Activated CD8-positive, alpha-beta memory T cell treated with anti-CD3 and anti-CD28 coated beads, Interleukin-2, amount 50 U/mL, for 1 hour (primary cell): Measurements from ENCODE around the gene ATP13A1.
A peak's percentile ranks its signal among the peaks of the same experiment; 100 is the strongest.
"Not testable (repeated sequence)": the region's sequence is repeated elsewhere in the genome, so short reads cannot be mapped to it uniquely, and the experiment has no call there.

Experiments used
- DNase-seq: peaks from one replicate; pipeline ENCODE4 v3.0.0-alpha.2; 2020; ENCODE audit errors: extremely low read depth

Gene ATP13A1

DNA sequence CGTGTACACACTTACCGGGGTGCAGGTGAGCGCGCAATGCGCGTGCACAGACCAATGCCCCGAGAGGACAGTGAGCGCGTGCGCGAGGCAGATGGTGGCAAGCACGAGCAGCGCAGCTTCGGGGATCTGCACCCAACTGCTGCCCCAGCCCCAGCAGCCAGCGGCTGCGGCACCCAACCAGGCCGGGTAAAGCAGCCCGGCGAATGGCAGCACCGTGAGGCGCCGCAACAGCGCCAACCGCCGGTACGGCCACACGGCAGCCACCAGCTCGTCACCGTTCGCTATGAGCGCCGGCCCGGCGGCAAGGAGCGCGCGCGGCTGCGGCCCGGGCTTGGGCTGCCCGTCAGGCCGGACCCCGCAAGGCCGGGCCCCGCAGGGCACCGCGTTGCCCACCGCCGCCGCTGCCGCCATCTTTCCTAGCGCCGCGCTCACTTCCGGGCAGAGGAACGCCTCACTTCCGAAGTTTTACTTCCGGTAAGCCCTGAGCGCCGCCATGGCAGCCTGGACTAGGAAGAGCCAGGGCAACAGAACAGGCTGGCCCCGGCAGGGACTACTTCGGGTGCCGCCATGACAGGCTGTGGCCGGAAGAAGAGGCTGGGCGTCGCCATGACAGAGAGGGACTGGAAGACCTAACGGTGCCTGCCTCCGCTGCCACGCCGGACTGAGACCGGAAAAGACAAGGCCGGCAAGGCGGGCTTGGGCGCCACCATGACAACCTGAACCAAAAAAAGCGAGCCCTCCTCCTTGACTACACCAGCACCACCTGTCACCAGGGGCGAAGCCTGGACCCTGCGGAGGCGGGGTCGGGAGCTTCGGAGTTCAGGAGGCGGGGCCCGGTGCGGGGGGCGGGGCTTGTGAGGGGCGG is at the start of gene ATP13A1:
TSS of gene ATP13A1 (minus strand) at position 421 of the 865 bp plus-strand sequence. CDS start at position 411, 10 bp downstream.
- DNase-seq = peak; percentile 88

DNA sequence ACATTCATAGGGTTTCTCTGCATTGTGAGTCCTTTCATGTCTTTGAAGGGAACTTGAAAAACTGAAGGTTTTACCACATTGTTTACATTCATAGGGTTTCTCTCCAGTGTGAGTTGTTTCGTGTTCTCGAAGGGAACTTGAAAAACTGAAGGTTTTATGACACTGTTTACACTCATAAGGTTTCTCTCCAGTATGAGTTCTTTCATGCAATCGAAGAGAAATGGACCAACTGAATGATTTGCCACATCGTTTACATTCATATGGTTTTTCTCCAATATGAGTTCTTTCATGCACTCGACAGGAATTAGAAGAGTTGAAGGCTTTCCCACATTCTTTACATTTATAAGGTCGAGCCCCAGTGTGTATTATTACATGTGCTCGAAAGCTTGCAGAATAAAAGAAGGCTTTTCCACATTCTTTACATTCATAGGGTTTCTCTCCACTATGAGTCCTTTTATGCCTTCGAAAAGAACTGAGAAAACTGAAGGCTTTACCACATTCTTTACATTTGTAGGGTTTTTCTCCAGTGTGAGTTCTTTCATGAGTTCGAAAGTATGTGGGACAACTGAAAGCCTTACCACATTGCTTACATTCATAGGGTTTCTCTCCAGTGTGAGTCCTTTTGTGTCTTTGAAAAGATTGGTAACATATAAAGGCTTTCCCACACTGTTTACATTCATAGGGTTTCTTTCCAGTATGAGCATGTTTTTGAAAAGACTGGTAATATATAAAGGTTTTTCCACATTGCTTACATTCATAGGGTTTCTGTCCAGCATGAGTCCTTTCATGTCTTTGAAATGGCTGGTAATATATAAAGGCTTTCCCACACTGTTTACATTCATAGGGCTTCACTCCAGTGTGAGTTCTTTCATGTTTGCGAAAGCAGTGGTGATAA is 48.7 kb upstream of the ATP13A1 start:
- DNase-seq = no peak

DNA sequence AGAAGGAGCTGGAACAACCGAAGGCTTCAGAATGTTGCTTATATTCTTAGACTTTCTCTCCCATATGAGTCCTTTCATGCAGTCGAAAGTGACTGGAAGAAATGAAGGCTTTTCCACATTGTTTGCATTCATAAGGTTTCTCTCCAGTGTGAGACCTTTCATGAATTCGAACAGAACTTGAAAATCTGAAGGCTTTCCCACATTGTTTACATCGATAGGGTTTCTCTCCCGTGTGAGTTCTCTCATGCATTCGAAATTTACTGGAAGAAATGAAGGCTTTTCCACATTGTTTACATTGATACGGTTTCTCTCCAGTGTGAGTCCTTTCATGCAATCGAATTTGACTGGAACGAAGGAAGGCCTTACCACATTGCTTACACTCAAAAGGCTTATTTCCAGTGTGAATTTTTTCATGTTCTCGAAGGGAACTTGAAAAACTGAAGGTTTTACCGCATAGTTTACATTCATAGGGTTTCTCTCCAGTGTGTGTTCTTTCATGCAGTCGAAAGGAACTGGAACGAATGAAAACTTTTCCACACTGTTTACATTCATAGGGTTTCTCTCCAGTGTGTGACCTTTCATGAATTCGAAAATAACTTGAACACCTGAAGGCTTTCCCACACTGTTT is 47.9 kb upstream of the ATP13A1 start:
- no peak for DNase-seq

DNA sequence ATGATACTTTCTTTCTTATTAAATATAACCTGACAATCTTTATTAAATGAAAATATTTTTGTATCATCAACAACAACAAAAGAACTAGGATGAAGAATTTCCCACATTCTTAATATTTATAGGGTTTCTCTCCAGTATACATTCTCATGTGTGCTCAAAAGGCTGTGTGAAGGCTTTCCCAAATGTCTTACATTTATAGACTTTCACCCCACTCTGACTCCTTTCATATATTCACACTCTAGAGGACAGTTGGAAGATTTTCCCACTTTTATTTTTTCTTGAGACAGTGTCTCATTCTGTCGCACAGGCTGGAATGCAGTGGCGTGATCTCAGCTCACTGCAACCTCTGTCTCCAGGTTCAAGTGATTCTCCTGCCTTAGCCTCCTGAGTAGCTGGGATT is 47.0 kb upstream of the ATP13A1 start:
- DNase-seq = no peak

DNA sequence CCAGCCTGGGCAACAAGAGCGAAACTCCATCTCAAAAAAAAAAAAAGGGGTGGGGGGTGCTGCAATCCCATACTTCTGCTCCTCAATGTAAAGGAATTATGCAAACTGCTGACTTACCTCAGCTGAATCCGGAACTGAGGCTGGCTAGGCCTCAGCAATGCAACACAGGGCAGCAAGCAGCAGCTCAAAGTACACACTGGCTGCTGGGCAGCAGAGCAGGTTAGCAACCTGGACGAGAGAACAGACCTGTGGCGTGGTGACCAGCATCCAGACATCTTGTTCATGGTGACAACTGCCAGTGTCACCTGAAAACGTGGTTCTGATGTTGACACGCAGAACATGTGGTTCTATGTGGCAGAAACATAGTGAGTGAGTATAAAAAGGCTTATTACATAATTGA is 41.4 kb upstream of the ATP13A1 start:
- no peak for DNase-seq

DNA sequence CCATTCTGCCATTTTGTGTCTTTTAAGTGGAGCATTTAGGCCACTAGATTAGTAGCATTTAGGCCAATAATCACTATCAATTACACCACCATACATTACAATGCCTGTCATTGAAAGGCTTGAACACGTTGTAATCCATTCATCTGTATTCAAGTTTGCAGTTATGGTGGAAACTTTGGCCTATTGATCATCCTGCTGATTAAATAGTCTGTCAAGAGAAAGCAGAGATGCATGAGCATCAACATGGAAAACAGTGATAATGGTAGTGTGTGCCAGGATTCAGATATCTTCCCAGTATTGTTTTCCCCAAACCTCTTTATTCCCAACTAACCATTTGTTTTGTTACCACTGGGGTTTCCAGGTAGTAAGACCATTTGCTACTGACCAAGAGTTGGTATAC is 37.0 kb upstream of the ATP13A1 start:
- not testable (repeated sequence) for DNase-seq

DNA sequence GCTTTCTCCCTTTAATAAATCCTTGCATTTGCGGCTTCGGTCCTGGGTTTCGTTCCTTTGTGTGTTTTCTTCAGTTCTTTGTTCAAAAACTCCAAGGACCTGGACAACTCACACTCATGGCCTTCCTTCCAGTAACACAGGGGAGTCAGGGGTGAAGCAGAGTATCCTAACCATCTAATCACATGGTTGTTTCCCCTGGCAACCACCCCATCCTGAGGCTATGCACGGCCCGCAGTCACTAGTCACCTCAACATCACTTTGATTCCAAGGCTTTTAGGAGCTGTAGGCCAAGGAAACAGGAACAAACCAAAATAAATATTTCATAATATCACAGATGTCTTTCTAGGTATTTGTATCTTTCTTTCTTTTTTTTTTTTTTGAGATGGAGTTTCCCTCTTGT is 34.1 kb upstream of the ATP13A1 start:
- no peak for DNase-seq

DNA sequence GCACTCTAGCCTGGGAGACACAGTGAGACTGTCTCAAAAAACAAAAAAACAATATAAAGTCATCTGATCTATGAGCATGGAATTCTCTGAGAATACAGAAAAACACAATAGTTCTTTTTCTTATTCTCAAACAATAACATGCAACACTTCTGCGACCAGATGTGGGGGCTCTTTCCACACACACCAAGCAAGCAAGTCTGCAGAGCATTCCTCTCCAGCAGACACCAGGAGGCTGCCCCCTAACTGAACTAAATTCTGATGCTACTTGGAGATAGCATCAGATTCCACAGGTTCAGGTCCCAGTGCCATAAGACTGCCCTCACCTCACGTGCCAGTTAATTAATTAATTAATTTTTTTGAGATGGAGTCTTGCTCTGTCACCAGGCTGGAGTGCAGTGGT is 32.9 kb upstream of the ATP13A1 start:
- no peak for DNase-seq

DNA sequence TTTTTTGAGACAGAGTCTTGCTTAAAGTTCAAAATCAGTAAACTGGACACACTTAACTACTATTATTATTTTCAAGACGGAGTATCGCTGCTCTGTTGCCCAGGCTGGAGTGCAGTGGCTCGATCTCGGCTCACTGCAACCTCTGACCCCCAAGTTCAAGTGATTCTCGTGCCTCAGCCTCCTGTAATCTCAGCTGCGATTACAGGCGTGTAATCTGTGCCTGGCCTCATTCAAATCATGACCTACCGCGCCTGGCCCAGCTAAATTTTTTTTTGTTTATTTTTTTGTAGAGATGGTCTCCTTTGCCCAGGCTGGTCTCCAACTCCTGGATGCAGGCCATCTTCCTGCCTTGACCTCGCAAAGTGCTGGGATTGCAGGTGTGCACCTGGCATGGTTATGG is 28.2 kb upstream of the ATP13A1 start:
- no peak for DNase-seq

DNA sequence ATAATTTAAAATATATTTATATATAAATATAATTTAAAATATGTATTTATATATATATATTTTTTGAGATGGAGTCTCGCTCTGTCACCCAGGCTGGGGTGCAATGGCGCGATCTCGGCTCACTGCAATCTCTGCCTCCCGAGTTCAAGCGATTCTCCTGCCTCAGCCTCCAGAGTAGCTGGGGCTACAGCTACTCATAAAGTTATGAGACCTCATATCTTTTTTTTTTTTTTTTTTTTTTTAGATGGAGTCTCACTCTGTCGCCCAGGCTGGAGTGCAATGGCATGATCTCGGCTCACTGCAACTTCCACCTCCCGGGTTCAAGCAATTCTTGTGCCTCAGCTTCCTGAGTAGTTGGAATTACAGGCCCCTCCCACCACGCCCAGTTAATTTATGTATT is 25.5 kb upstream of the ATP13A1 start:
- DNase-seq = not testable (repeated sequence)

DNA sequence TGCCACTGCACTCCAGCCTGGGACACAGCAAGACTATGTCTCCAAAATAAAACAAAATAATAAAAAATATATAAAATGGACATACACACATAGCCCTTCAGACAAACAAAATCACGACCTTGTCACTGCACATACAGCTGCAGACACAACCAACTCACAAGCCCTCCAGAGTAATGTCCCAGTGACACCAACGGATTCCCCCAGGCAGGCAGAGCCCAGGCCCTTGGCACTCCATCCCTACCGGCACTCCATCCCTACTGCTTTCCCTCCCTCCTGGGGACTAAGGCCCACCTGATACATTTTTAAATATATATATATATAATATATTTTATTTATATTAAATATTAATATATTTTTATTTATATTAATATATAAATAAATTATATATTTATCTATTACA is 23.6 kb upstream of the ATP13A1 start:
- DNase-seq = no peak

DNA sequence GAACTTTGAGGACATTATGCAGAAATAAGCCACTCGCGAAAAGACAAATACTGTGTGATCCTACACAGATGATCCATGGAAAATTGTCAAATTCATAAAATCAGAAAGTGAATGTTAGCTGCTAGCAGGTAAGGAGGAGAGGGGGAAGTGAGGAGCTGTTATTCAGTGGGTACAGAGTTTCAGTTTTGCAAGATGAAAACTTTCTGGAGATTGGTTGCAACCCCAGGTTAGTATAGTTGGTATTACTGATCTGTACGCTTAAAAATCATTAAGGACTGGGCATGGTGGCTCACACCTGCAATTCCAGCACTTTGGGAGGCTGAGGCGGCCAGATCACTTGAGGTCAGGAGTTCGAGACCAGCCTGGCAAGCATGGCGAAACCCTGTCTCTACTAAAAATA is 23.1 kb upstream of the ATP13A1 start:
- no peak for DNase-seq

DNA sequence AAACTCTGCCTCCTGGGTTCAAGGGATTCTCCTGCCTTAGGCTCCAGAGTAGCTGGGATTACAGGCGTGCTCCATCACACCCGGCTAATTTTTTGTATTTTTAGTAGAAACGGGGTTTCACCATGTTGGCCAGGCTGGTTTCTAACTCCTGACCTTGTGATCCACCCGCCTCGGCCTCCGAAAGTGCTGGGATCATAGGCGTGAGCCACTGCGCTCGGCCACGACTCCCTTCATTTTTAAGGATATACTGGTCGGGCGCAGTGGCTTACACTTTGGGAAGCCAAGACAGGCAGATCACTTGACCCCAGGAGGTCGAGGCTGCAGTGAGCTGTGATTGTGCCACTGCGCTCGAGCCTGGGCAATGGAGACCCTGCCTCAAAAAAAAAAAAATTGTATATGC is 22.6 kb upstream of the ATP13A1 start:
- not testable (repeated sequence) for DNase-seq

DNA sequence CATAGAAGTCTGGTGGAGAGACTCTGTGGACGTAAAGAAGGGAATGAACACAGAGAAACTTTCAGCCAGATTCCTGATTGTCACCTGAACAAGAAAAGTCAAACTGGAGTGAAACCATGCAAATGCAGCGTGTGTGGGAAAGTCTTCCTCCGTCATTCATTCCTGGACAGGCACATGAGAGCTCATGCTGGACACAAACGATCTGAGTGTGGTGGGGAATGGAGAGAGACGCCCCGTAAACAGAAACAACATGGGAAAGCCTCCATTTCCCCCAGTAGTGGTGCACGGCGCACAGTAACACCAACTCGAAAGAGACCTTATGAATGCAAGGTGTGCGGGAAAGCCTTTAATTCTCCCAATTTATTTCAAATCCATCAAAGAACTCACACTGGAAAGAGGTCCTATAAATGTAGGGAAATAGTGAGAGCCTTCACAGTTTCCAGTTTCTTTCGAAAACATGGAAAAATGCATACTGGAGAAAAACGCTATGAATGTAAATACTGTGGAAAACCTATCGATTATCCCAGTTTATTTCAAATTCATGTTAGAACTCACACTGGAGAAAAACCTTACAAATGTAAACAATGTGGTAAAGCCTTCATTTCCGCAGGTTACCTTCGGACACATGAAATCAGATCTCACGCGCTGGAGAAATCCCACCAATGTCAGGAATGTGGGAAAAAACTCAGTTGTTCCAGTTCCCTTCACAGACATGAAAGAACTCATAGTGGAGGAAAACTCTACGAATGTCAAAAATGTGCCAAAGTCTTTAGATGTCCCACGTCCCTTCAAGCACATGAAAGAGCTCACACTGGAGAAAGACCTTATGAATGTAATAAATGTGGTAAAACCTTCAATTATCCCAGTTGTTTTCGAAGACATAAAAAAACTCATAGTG is 15.9 kb upstream of the ATP13A1 start:
- no peak for DNase-seq

DNA sequence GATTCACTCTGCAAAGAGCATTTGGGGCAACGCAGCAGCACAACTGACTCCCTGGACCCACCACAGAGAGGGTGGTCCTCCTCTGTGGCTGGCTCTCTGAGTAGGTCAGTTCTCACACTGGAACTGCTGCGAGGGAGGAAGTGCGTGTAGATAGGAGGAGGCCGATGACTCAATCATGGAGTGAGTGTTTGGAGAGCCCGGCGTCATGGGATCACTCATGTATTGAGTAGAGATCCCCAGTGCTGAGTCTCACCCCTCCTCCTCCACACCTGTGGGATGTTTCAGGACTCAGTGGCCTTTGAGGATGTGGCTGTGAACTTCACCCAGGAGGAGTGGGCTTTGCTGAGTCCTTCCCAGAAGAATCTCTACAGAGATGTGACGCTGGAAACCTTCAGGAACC is 14.1 kb upstream of the ATP13A1 start:
- no peak for DNase-seq

DNA sequence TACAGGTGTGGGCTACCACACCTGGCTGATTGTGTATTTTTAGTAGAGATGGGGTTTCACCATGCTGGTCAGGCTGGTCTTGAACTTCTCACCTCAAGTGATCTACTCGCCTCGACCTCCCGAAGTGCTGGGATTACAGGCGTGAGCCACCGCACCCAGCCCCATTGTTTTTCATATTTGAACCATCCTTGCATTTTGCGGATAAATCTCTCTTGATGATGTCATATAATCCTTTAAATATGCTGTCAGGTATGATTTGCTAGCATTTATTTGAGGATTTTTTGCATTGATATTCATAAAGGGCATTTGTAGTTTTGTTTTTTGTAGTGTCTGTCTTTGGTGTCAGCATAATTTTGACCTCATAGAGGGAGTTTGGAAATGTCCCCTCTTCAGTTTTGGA is 10.8 kb upstream of the ATP13A1 start:
- DNase-seq = no peak

DNA sequence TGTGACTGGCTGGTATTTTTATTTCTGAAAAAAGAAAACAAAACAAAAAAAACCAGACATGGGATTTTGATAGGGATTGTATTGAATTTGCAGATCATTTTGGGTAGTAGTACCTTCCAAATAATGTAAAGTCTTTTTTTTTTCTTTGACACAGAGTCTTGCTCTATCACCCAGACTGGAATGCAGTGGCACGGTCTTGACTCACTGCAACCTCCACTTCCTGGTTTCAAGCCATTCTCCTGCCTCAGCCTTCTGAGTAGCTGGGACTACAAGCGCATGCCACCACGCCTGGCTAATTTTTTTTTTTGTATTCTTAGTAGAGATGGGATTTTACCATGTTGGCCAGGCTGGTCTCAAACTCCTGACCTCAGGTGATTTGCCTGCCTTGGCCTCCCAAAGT is 9.3 kb upstream of the ATP13A1 start:
- no peak for DNase-seq

DNA sequence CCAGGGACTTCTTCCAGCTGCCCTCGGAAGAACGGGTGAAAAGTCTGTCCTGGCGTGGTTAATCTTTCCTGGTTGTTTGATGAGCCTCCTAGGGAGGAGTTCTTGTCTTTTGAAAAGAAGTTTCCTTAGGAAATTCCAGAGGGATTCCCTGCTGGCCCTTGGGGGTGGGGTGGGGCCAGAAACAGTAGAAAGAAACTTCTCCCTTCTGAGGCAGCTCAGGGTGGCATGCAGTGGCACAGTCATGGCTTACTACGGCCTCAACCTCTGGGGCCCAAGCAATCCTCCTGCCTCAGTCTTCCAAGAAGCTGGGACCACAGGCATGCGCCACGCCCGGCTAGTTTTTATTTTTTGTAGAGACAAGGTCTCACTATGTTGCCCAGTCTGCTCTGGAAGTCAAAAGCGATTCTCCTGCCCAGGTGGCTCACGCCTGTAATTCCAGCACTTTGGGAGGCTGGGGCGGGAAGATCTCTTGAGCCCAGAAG is 6.6 kb upstream of the ATP13A1 start:
- DNase-seq = no peak

DNA sequence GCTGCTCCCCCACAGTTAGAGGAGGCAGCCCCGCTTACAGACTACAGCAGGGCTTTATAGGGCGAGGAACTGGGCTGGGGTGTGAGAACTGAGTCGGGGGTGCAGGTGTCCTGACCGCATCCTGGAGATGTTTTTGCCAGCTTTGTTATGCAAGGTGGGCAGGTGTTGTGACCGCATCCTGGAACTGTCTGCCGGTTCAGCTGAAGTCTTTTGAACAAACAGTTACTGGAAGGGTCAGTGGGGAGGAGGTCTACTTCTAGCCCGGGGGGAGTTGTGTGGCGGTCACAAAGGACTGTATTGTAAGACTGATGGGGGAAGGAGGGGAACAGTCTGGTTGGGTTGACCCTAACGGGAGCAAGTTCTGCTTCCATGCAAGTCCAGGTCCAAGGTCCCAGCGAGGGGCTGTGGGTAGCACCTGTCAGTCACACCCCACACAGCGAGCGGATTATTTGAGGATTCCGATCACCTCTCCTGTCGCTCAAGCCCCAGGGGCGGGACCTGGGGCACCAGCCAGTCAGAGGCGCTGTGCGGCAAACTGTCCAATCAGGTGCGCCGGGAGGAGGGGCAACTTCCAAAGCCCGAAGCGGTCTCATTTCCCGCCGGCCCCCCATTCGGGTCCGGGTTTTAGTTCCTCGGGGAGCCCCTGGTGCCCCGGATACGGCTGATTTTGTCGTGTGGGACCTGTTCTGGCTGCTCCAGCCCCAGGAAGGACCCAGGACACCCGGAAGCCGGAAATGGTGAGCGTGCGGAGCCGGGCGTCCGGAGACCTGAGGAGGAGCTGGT is 4.9 kb upstream of the ATP13A1 start, which contains the start of gene ZNF101:
TSS of gene ZNF101 (plus strand) at position 610 of the 783 bp plus-strand sequence. CDS start at position 735, 125 bp downstream.
- peak; percentile 83 for DNase-seq

DNA sequence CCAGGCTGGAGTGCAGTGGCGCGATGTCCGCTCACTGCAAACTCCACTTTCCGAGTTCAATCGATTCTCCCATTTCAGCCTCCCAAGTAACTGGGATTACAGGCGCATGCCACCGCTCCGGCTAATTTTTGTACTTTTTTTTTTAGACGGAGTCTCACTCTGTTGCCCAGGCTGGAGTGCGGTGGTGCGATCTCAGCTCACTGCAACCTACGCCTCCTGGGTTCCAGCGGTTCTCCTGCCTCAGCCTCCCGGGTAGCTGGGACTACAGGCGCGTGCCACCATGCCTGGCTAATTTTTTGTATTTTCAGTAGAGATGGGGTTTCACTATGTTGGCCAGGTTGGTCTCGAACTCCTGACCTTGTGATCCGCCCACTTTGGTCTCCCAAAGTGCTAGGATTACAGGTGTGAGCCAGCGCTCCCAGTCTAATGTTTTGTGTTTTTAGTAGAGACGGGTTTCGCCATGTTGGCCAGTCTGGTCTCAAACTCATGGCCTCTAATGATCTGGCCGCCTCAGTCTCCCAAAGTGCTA is 2.0 kb upstream of the ATP13A1 start:
- DNase-seq = not testable (repeated sequence)
